HG02678 (cell line): ENCODE measurements around the gene KCNG3.
"Not testable (repeated sequence)": the region's sequence is repeated elsewhere in the genome, so short reads cannot be mapped to it uniquely, and the experiment has no call there.

ENCODE experiments used
- ATAC-seq: cut with Tn5 transposase; IDR thresholded peaks from one replicate; pipeline ENCODE4 v1.9.1; 2021; ENCODE audit warnings: mild to moderate bottlenecking, moderate library complexity; ENCODE audit not compliant: unreplicated experiment

The KCNG3 gene

GRCh38 chr2:42435628-42436027 is 58.2 kb downstream of the KCNG3 start:
- no peak for ATAC-seq

- ATAC-seq, result no peak
Observed at GRCh38 chr2:42430188-42430587, 63.6 kb downstream of the KCNG3 start.

- ATAC-seq, result no peak
Observed at GRCh38 chr2:42429352-42429751, 64.4 kb downstream of the KCNG3 start.

GRCh38 chr2:42425697-42426096 is 68.1 kb downstream of the KCNG3 start:
- no peak for ATAC-seq

GRCh38 chr2:42424033-42424432 is 69.7 kb downstream of the KCNG3 start:
- no peak for ATAC-seq

- ATAC-seq, result no peak
Observed at GRCh38 chr2:42421601-42422239, 72.1 kb downstream of the KCNG3 start.

- ATAC-seq, result no peak
Observed at GRCh38 chr2:42421157-42421485, 72.7 kb downstream of the KCNG3 start.

GRCh38 chr2:42414648-42415047 is 79.1 kb downstream of the KCNG3 start:
- no peak for ATAC-seq

GRCh38 chr2:42414158-42414557 is 79.6 kb downstream of the KCNG3 start:
- ATAC-seq, result no peak

- ATAC-seq, result no peak
Observed at GRCh38 chr2:42410742-42411514, 82.9 kb downstream of the KCNG3 start.

GRCh38 chr2:42408009-42408408 is 85.8 kb downstream of the KCNG3 start:
- ATAC-seq, result no peak

GRCh38 chr2:42407476-42407875 is 86.3 kb downstream of the KCNG3 start:
- ATAC-seq, result no peak

GRCh38 chr2:42404676-42405075 is 89.1 kb downstream of the KCNG3 start:
- no peak for ATAC-seq

- no peak for ATAC-seq
Observed at GRCh38 chr2:42401773-42402172, 92.0 kb downstream of the KCNG3 start.

GRCh38 chr2:42398052-42398451 is 95.7 kb downstream of the KCNG3 start:
- ATAC-seq, result not testable (repeated sequence)

GRCh38 chr2:42393320-42393719 is 100.5 kb downstream of the KCNG3 start:
- ATAC-seq, result not testable (repeated sequence)

GRCh38 chr2:42392191-42392590 is 101.6 kb downstream of the KCNG3 start:
- ATAC-seq, result no peak
